HFFc6 (cell line): ENCODE measurements around the gene PRPF19. TPM values are rescaled to one million over a fixed set of nuclear protein-coding genes. Genes with fewer than 3 reads are reported as not detected.

Source experiments
- DNase-seq: peaks from one replicate; pipeline ENCODE4 v3.0.0-alpha.2; 2018
- H3K27ac Mint-ChIP-seq: 2 replicates; pipeline ENCODE4 v1.8.0; 2020; ENCODE audit warnings: mild to moderate bottlenecking, mixed read lengths
- H3K27me3 Mint-ChIP-seq: 2 replicates; pipeline ENCODE4 v1.8.0; 2021; ENCODE audit warnings: mild to moderate bottlenecking, moderate library complexity, mixed read lengths; ENCODE audit not compliant: insufficient read depth
- H3K36me3 Mint-ChIP-seq: 2 replicates; pipeline ENCODE4 v1.8.0; 2021; ENCODE audit warnings: low read depth, mixed read lengths
- H3K4me1 Mint-ChIP-seq: 2 replicates; pipeline ENCODE4 v1.8.0; 2020; ENCODE audit warnings: low read depth, mixed read lengths
- H3K4me3 Mint-ChIP-seq: 2 replicates; pipeline ENCODE4 v1.8.0; 2020; ENCODE audit warnings: mild to moderate bottlenecking, moderate library complexity, mixed read lengths
- H3K9me3 Mint-ChIP-seq: 2 replicates; pipeline ENCODE4 v1.8.0; 2020; ENCODE audit warnings: mild to moderate bottlenecking, mixed read lengths
- total RNA-seq, 6 experiments: library from RNA; stranded (reverse); fragmentation: NEBNext Ultra II Directional; extraction: Animal tissue kit (Norgen Biotek cat#: 25700); gene quantifications; 2 replicates in 1 of 6; 3 replicates in 5 of 6; pipeline ENCODE4 v1.2.3, GENCODE V29; 2021
- TF ChIP-seq, protein P1 (sequence below): fragments of 200-600 bp; sonication (generic); IDR thresholded peaks from 2 replicates; pipeline ENCODE4 v1.5.0; 2021; ENCODE audit warnings: antibody characterized with exemption, mild to moderate bottlenecking

PRPF19 gene
- total RNA-seq, 6 experiments from 2014 or later = 72.5 to 95.1 (median 89.4) TPM

DNA sequence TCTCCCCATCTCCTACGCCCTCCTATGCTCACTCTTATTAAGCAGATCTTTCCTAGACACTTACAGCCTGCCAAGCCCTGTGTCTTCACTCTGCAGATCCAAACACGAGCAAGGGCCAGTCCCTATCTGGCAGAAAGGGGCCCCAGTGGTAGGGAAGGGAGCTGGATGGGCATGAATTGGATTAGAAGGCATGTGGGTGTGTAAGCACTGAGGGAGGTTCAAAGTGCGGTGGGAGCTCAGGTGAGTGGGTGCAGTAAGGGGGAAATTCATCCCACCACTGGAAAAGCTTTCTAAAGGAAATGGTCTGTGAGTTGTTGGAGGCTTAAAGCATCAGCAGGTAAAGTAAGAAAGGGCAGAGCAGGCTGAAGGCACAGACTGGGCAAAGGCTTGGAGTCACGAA lies 23.4 kb upstream of the PRPF19 start:
- Mint-ChIP-seq H3K9me3 (no peaks in the 10 kb centered on the region), H3K4me3 (no peak overlapping the region), H3K4me1 (peaks cover 13% of the 10 kb centered on the region), H3K36me3 (no peaks in the 10 kb centered on the region), H3K27me3 (no peaks in the 10 kb centered on the region), H3K27ac (no peak overlapping the region)
- no peak for DNase-seq
- TF ChIP-seq, protein P1, sequence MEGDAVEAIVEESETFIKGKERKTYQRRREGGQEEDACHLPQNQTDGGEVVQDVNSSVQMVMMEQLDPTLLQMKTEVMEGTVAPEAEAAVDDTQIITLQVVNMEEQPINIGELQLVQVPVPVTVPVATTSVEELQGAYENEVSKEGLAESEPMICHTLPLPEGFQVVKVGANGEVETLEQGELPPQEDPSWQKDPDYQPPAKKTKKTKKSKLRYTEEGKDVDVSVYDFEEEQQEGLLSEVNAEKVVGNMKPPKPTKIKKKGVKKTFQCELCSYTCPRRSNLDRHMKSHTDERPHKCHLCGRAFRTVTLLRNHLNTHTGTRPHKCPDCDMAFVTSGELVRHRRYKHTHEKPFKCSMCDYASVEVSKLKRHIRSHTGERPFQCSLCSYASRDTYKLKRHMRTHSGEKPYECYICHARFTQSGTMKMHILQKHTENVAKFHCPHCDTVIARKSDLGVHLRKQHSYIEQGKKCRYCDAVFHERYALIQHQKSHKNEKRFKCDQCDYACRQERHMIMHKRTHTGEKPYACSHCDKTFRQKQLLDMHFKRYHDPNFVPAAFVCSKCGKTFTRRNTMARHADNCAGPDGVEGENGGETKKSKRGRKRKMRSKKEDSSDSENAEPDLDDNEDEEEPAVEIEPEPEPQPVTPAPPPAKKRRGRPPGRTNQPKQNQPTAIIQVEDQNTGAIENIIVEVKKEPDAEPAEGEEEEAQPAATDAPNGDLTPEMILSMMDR = no peak

DNA sequence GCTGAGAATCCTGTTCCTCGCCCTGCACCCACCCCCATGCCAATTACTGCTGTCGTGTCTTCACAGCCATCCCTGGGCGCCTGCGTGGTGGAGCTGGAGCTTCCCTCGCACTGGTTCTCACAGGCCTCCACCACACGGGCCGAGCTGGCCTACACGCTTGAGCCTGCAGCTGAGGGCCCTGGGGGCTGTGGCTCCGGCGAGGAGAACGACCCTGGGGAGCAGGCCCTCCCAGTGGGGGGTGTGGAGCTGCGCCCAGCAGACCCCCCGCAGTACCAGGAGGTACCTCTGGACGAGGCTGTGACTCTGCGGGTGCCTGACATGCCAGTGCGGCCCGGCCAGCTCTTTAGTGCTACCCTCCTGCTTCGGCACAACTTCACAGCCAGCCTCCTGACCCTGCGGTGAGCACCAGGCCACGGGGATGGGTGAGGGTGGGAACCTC lies 22.2 kb upstream of the PRPF19 start:
- TF ChIP-seq, protein P1 = no peak
- Mint-ChIP-seq H3K4me3 (no peak overlapping the region), H3K36me3 (no peaks in the 10 kb centered on the region), H3K27me3 (no peaks in the 10 kb centered on the region), H3K4me1 (peaks cover 13% of the 10 kb centered on the region), H3K9me3 (no peaks in the 10 kb centered on the region), H3K27ac (no peak overlapping the region)
- no peak for DNase-seq

DNA sequence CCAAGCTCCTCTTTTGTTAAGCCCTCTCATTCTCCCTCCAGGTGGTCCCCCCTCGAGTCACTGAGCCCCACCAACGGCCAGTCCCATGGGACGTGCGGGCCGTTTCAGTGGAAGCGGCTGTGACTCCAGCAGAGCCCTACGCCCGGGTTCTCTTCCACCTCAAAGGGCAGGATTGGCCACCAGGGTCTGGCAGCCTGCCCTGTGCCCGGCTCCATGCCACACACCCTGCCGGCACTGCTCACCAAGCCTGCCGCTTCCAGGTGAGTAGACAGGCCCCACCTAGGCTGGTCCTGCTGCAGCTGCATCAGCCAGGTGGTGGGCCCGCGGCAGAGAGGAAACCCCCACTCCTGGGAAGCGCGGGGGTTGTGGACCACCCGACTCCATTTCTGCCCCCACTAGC lies 21.2 kb upstream of the PRPF19 start:
- H3K4me3 Mint-ChIP-seq = no peak overlapping the region

DNA sequence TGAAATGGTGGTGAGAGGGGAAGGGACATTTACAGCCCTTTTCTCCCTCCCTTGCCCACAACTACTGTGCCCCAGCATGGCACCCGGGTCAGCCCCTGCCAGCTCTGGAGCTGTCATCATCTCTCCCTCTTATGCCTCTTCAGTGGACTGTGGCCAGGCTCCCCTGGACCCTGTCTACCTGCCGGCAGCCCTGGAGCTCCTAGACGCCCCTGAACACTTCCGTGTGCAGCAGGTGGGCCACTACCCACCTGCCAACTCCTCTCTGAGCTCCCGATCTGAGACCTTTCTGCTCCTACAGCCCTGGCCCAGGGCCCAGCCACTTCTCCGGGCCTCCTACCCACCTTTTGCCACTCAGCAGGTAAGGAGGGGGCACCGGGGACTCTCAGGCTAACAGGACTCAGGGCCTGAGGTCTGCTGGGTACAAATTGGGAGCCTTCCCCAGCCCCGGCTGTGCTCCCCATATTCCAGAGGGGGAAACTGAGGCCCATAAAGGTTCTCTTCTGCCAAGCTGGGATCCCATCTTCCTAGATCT lies 20.7 kb upstream of the PRPF19 start:
- Mint-ChIP-seq H3K36me3 (peaks cover 5% of the 10 kb centered on the region; the same call in 1 of the 2 replicates), H3K9me3 (no peaks in the 10 kb centered on the region), H3K27me3 (no peaks in the 10 kb centered on the region), H3K4me3 (no peak overlapping the region), H3K27ac (no peak overlapping the region), H3K4me1 (peaks cover 13% of the 10 kb centered on the region)
- TF ChIP-seq, protein P1 = no peak
- DNase-seq = no peak

More for the DNA sequence above, 21.2 kb upstream of the PRPF19 start:
- Mint-ChIP-seq H3K9me3 (no peaks in the 10 kb centered on the region), H3K4me1 (peaks cover 13% of the 10 kb centered on the region), H3K27ac (no peak overlapping the region), H3K36me3 (0 out of 2 replicates have a peak, but pooled peaks cover under 1% of the 10 kb centered on the region), H3K27me3 (no peaks in the 10 kb centered on the region)
- TF ChIP-seq, protein P1 = no peak
- DNase-seq = no peak

DNA sequence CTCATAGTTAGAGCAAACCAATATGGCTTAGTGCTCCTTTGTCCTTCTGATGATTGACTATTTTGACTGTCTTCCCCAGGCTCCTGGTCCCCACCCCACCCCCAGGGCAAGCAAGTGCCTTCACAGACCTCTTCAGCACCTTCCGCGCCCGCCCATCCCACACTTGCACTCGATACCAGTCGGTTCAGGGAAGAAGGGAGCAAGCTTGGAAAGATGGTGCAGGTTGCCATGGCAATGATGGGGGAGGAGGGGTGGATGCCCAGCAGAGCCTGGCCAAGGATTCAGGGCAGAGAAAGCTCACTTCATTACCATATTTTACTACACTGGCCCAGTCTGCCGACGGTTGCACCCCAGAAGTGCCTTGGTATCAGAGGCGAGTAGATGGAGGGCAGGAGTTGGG lies 20.1 kb upstream of the PRPF19 start:
- Mint-ChIP-seq H3K36me3 (peaks cover 5% of the 10 kb centered on the region; the same call in 1 of the 2 replicates), H3K4me3 (no peak overlapping the region), H3K4me1 (peaks cover 13% of the 10 kb centered on the region), H3K9me3 (no peaks in the 10 kb centered on the region), H3K27ac (no peak overlapping the region), H3K27me3 (no peaks in the 10 kb centered on the region)
- DNase-seq = no peak
- TF ChIP-seq, protein P1 = no peak
